ENCODE data around the gene PHF23.

The PHF23 gene

DNA sequence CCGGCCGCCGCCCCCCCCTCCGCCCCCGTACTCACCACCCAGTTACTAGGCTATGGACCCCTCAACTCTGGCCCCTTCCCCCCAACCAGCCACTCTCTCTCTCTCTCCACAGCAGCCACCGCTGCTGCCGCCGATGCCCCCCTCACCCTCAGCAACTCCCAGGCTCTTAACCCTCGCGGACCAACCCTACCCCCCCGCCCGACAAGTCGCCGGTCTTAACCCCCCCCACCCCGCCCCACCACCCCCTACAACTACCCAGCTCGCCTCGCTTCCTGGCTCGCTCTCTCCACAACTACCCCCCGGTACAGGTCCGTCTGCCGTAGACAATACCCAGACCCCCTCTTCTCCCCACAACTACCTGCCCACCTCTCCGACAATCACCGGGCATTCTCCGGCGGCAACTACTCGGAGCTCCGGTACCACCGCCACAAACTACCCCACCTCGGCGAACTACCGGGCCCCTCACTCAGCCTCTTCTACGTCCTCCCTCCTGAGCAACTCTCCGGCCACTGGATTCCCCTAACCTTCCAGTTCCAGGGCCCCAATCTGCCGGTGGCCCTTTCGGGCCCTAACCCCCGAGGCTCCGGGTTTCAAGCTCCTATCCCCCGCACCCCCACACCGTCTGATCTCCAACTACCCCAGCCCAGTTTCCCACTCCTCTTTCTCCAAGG, 702 bp downstream of the PHF23 start:
- peak; percentile 8 for DNase-seq (ENCODE audit: low spot score)
- FAIRE-seq: no peak

- FAIRE-seq: no peak
- DNase-seq (ENCODE audit: low spot score): no peak
These were observed 1.4 kb downstream of the PHF23 start for GRCh38 chr17:7237761-7238419.

DNA sequence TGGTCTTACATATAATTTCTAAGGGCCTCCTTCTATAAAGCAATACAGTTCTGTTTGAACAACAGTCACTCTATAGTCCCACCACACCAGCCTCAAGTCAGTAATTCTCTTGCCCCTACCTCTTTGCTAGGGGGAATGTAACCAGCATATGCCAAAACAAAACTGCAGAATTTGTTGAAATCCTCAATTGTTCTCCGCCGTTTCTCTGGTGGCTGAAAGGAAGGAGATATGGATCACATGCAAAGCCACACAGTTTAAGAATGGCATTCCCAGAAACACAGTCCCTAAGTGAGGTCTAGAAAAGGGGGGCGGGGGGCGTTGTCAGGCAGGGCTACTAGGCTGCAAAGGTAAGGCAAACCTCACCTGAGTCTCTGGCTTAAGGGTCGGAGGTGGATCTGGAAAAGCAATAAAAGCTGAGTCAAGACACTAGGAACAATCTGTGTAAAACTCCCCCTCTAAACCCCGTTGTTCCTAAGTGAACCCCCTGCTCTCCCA, 1.9 kb downstream of the PHF23 start:
- DNase-seq (ENCODE audit: low spot score): no peak

GRCh38 chr17:7236808-7237207, 2.4 kb downstream of the PHF23 start:
- FAIRE-seq (no peak), DNase-seq (ENCODE audit: low spot score) (no peak)

More for the DNA sequence above, 1.9 kb downstream of the PHF23 start:
- no peak for FAIRE-seq

DNA sequence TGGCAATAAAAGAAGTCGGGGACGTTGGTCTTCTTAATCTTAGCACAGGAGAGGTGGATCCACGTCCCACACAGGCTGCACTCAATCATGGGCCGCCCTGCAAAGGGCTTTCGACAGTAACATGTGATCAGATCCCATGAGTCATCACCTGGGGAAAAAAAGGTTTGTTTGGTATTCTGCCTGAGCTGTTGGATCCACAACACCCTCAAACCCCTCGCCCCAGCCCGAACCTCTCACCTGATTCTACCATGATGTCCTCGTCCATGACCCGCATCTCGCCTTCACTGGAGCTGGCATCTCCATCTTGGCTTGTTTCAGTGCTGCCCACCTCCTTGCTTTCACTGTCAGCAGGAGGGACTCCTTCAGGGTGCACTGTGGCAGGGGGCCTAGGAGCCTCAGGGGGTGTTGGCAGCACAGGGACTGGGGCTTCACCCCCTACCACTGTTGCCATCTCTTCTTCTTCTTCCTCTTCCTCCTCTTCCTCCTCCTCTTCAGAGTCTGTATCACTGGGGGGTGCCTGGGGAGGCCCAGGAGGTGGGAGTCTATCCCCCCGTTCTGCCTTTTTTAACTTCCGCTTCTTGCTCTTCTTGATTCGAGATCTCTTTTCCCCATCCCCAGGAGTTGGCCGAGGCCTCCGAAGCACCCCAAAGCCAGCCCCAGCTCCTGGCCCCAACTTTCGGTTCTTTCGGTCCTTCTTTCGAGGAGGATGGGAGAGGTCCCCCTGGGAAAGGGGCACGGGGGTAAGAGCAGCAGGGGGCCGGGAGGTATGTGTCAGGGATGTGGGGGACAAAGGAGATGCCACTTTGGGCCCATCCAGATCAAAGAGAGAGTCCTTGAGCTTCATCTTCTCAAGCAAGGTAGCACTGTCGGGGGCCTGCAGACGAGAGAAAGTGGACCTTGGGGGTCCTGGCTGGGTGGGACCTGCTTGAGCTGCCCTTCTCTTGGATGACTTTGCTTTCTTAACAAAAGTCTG, 3.3 kb downstream of the PHF23 start:
- no peak for DNase-seq (ENCODE audit: low spot score)
- FAIRE-seq: no peak

- peak; percentile 83 for DNase-seq (ENCODE audit: low spot score)
- no peak for FAIRE-seq
These were observed 4.9 kb downstream of the PHF23 start, which contains the start of gene DVL2 for GRCh38 chr17:7234083-7234951. TSS of gene DVL2 (minus strand) at chr17:7234517. CDS start at chr17:7234262, 255 bp downstream.

DNA sequence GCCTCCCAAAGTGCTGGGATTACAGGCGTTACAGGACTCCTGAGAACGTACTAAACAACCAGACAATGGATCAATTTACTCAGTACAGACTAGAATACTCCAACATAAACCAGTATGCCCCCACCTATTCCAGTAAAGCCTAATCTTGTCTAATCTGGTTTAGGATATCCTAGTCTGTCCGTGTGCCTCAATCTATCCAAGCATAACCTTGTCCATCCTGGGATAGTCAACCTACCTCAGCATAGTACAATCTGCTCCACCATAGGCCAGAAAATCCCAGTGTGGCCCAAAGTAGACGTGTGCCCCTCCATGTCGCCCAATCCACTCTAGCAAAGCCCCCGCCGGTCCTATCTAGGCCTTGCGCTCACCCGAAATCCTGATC, 5.6 kb downstream of the PHF23 start:
- FAIRE-seq (no peak), DNase-seq (ENCODE audit: low spot score) (no peak)

- DNase-seq (ENCODE audit: low spot score) (no peak), FAIRE-seq (no peak)
These were observed 7.1 kb downstream of the PHF23 start for GRCh38 chr17:7232114-7232513.

DNA sequence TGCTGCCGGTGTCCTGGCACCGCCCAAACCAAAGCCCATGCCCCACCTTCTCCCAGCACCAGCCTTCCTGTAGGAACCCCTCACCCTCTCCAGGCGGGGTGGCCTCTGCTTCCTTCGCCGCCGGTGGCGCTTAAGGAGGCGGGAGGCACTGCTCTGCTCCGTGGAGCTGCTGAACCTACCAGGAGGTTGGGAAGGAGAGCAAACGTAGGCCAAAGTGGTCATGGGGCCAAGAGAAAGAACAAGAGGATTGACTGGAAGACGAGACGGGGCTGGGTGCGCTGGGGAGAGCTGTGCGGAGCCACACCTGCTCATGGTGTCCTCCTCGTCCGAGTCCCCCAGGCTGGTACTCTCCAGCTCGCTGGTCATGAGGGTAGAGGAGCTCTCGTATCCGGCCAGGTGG, 9.8 kb downstream of the PHF23 start:
- FAIRE-seq (no peak), DNase-seq (ENCODE audit: low spot score) (no peak)

DNA sequence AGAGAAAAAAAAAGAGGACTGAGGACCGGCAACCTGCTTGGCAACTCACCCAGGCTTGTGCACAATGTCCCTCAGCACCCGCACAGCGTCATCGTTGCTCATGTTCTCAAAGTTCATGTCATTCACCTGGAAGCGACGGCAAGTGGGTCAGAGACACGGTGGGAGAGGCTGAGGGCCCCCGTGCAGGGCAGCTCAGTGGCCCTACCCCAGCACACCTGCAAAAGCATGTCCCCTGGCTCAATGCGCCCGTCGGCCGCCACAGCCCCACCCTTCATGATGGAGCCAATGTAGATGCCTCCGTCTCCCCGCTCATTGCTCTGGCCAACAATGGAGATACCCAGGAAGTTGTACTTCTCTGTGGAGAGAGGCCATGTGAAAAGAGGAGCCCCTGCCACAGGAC, 10.3 kb downstream of the PHF23 start:
- FAIRE-seq (no peak), DNase-seq (ENCODE audit: low spot score) (no peak)

GRCh38 chr17:7226721-7227710, 12.2 kb downstream of the PHF23 start:
- FAIRE-seq (no peak), DNase-seq (ENCODE audit: low spot score) (no peak)

GRCh38 chr17:7225711-7226331, 13.4 kb downstream of the PHF23 start:
- no peak for FAIRE-seq

GRCh38 chr17:7224661-7225111, 14.6 kb downstream of the PHF23 start:
- DNase-seq (ENCODE audit: low spot score): no peak
- FAIRE-seq: no peak

More at GRCh38 chr17:7225711-7226331, 13.4 kb downstream of the PHF23 start:
- DNase-seq (ENCODE audit: low spot score): no peak

GRCh38 chr17:7224110-7224509, 15.1 kb downstream of the PHF23 start:
- DNase-seq (ENCODE audit: low spot score) (no peak), FAIRE-seq (no peak)

GRCh38 chr17:7223375-7223774, 15.9 kb downstream of the PHF23 start:
- FAIRE-seq (no peak), DNase-seq (ENCODE audit: low spot score) (no peak)

GRCh38 chr17:7222972-7223292, 16.3 kb downstream of the PHF23 start:
- FAIRE-seq: no peak

GRCh38 chr17:7222093-7222971, 16.9 kb downstream of the PHF23 start:
- FAIRE-seq (no peak), DNase-seq (ENCODE audit: low spot score) (no peak)

More at GRCh38 chr17:7222972-7223292, 16.3 kb downstream of the PHF23 start:
- DNase-seq (ENCODE audit: low spot score): no peak

Data from RCC 7860 (cell line).